ENCODE measurements around the gene DNAH1. TPM values are rescaled to one million over a fixed set of nuclear protein-coding genes. Genes with fewer than 3 reads are reported as not detected.

The DNAH1 gene
- total and polyA plus RNA-seq, 2 of the 4 experiments (the other 2 are of a cell fraction), result 2.0 to 4.0 TPM

- no peak overlapping the region for H2BK20ac ChIP-seq (ENCODE audit: low read depth, low read length)
- CTCF ChIA-PET, result no interaction called here
- no peak overlapping the region for H2BK5ac ChIP-seq (ENCODE audit: low read depth, low read length, poor library complexity, severe bottlenecking)
- no peak overlapping the region for H3K23ac ChIP-seq (ENCODE audit: low read depth, low read length)
- no TSS peak for BruUV-seq (replicated peaks)
- dilution Hi-C loops (cut with HindIII; ENCODE audit: low sequenced_read_pairs, unreplicated experiment), result no loop called here
- WGBS, 2 experiments (ENCODE audit: extremely low coverage in 2 of 2, insufficient read length in 1 of 2), result 89% methylated on average over 6 of the region's 6 CpGs; no CpG with 5 or more reads in 1 of the 2 experiments
- H3K27ac ChIP-seq (ENCODE audit: insufficient read depth, low read length), result no peak overlapping the region
- H3K9me3 ChIP-seq (ENCODE audit: control insufficient read depth, insufficient read depth, low read length), result no peaks in the 10 kb centered on the region
- H3K79me1 ChIP-seq (ENCODE audit: low read depth in 1 of 2, low read length in 2 of 2), result no peaks in the 10 kb centered on the region
- H3K9ac ChIP-seq (ENCODE audit: low read depth, low read length), result no peak overlapping the region
- POLR2A ChIA-PET (ENCODE audit: unreplicated experiment), result no interaction called here
- intact Hi-C loops (cut with micrococcal nuclease), result no loop called here
- H3K4me3 ChIP-seq (ENCODE audit: insufficient read depth, low read depth, low read length), result no peak overlapping the region
- no peak overlapping the region for H2AK5ac ChIP-seq (ENCODE audit: low read depth, low read length)
- DNase-seq (no peak), ATAC-seq (ENCODE audit: low read depth) (no peak)
- no peak overlapping the region for H2AFZ ChIP-seq (replicated peaks; ENCODE audit: low read length, poor library complexity)
- no peak overlapping the region for H3K14ac ChIP-seq (replicated peaks; ENCODE audit: low read depth, low read length)
- H3K4ac ChIP-seq (ENCODE audit: low read depth, low read length), result no peak overlapping the region
- no peak overlapping the region for H4K5ac ChIP-seq (ENCODE audit: low read depth, low read length)
- peaks cover 10% of the 10 kb centered on the region; the same call in 1 of the 2 replicates for H3K4me1 ChIP-seq (ENCODE audit: control insufficient read depth, insufficient read depth, low read length)
- no peak overlapping the region for H3K56ac ChIP-seq (ENCODE audit: extremely low read depth, insufficient read depth, low read length)
- H2BK120ac ChIP-seq (ENCODE audit: low read depth, low read length), result no peak overlapping the region
- no peak overlapping the region for H4K8ac ChIP-seq (ENCODE audit: low read depth in 2 of 2, low read length in 2 of 2)
- no peaks in the 10 kb centered on the region for H3K36me3 ChIP-seq (ENCODE audit: control insufficient read depth, insufficient read depth, low read length)
- no peak overlapping the region for H4K91ac ChIP-seq (ENCODE audit: insufficient read depth, low read depth, low read length)
- no peaks in the 10 kb centered on the region for H3K9me1 ChIP-seq (ENCODE audit: insufficient read depth, low read length)
- H3K27me3 ChIP-seq (ENCODE audit: control insufficient read depth, insufficient read depth, low read length), result peaks cover 22% of the 10 kb centered on the region
- no peak for TF ChIP-seq RFX5 (IDR thresholded peaks at IDR 0.05; ENCODE audit: low read depth, low read length)
- H2BK15ac ChIP-seq (ENCODE audit: low read depth, low read length), result no peak overlapping the region
- no peak overlapping the region for H3K4me2 ChIP-seq (ENCODE audit: low read depth, low read length)
- H2AK9ac ChIP-seq (replicated peaks; ENCODE audit: low read depth, low read length, poor library complexity), result no peak overlapping the region
- no peak overlapping the region for H3K18ac ChIP-seq (ENCODE audit: low read depth, low read length)
- in situ Hi-C loops (cut with MboI; ENCODE audit: low sequenced_read_pairs), result no loop called here
- H4K20me1 ChIP-seq (ENCODE audit: insufficient read depth, low read length), result no peaks in the 10 kb centered on the region
These were observed 117.9 kb downstream of the DNAH1 start for GRCh38 chr3:52433996-52434479.
